8988T (cell line): Measurements from ENCODE around the gene TMTC1.

Source experiments
- DNase-seq: peaks from one replicate; pipeline ENCODE4 v3.0.0; 2011

Gene TMTC1

GRCh38 chr12:29610473-29611170 is 173.1 kb downstream of the TMTC1 start:
- no peak for DNase-seq

- DNase-seq: no peak
Observed at GRCh38 chr12:29609431-29610215, 174.1 kb downstream of the TMTC1 start.

- DNase-seq: no peak
Observed at GRCh38 chr12:29608581-29608980, 175.2 kb downstream of the TMTC1 start.

GRCh38 chr12:29599381-29599780 is 184.4 kb downstream of the TMTC1 start:
- no peak for DNase-seq

DNA sequence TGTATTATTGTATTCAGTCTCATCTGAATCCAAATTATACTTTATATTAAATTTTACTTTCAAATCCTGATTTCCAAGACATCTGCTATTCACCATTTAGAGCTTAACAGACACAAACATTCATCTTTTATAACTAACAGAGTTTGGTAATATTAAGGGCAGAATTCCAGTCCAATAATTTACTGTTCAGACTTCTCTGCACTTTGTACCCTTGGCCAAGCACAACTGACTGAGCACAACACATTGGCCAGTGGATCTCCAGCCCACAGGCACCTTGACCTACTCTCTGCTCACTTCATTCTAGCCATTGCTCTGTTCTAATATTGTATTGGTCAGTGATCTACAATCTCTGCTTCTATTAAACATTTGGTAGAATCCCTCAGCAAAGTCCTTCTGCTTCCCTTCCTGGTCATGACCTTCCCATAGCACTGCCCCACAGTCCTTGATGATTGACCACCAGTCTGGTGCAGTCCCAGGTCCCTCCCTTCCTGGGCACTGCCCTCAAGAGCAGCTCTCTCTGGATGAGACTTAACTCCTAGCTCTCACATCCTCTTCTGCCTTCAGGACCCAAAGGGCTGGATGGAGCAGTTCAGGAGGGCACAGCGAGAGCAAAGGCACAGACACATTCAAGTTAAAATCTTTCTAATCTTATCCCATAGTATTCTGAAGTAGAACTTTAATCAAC is 188.5 kb downstream of the TMTC1 start:
- no peak for DNase-seq

DNA sequence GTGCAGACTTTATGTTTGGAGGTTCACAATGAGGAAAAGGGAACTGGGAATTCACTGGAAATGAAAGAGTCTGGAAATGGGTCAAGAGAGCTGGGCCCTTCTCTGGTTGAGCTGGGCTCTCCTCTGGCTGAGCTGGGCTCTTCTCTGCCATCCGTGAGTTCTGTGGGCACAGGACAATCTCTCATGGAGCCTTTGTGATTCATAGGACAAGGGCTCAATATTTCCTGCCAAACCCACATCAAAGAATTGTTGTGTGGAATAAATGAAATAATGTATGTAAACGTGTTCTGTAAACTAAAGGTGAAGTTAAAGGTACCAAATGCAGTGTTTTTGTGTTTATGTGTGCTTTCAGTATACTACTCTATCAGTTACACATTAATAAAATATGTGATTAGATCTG is 190.7 kb downstream of the TMTC1 start:
- no peak for DNase-seq

- DNase-seq: no peak
Observed at GRCh38 chr12:29591140-29592020, 192.4 kb downstream of the TMTC1 start.

DNA sequence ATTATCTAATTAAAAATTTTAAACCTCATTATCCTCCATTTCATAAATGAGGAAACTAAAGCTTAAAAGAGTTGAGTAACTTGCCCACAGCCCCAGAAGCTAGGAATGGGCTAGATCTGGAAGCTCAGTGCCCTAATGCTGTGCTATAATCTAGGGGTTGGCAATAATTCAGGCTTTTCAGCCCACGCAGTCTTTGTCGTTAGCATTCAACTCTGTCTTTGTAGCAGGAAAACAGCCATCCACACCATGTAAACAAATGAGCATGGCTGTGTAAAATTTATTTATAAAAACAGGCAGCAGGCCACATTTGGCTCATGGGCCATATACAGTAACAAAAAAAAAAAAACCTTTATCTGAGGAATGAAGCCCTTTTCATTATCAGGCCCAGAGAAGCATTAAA is 193.9 kb downstream of the TMTC1 start:
- no peak for DNase-seq

GRCh38 chr12:29589286-29589820 is 194.4 kb downstream of the TMTC1 start:
- no peak for DNase-seq

GRCh38 chr12:29582677-29583272 is 201.0 kb downstream of the TMTC1 start:
- no peak for DNase-seq

DNA sequence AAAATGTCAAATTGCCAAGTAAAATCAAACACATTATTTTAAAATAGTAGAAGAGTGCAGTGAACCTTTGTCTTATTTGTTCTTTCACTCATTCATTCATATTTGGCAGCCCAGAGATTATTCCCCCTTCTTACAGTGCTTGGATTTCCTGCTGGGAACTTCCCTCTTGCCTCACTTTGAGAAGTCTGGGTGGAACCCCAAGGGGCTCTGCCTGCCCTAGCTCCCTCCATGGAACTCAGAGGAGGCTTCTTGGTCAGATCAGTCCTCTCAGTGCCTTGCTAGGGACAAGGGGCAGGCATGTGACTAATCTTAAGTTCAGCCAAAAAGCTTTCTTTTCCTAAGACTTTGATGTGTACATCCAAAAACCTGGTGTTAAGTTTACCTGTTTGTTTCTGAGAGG is 201.6 kb downstream of the TMTC1 start:
- DNase-seq: no peak

- no peak for DNase-seq
Observed at GRCh38 chr12:29581631-29582030, 202.1 kb downstream of the TMTC1 start.

DNA sequence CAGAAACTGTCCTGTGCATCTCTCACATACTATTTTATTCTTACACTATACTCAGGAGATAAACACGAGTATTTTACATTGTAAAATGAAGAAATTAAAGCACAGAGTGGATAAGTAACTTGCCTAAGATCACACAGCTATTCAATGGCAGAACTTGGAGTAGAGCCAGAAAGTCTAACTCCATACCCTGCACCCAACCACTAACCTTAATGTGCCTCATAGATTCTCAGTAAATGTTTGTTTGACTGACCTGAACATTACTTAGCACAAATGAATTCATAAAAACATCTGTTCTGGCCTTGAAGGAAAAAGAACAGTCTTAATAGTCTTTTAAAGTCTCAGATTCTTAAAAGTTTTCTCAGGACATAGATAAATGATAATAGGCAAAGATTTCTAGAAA is 202.8 kb downstream of the TMTC1 start:
- no peak for DNase-seq

- DNase-seq: no peak
Observed at GRCh38 chr12:29578731-29579130, 205.0 kb downstream of the TMTC1 start.

DNA sequence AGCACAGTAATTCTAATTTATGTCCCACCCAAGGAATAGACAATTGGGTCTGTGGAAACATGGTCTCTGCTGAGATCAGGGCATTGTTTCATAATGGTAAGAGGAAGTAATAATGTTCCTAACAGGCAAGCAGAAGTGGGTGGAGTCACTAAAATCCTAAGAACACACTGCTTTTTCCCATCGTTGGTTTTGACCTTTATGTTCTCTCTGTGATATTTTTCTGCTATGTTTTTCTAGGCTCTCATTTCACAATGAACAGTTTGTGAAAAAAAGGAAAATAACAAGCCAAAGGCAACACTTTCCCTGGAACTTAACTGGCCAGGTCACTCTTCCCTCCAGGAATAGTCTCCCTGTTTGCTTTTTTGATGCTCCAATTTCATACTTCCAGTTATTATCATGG is 205.7 kb downstream of the TMTC1 start:
- DNase-seq: no peak

DNA sequence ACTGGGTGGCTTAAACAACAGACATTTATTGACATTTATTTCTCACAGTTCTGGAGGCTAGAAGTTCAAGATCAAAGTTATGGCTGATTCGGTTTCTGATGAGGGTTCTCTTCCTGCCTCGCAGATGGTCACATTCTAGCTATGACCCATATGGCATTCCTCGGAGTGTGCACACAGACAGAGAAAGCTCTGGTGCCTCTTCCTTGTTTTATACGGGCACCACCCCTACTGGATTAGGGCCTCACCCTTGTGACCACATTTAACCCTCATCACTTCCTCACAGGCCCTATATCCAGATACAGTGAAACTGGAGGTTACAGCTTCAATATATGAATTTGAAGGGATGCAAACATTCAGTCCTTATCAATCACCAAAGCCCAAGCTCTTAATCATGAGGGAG is 209.2 kb downstream of the TMTC1 start:
- no peak for DNase-seq

- no peak for DNase-seq
Observed at GRCh38 chr12:29572938-29573337, 210.8 kb downstream of the TMTC1 start.

DNA sequence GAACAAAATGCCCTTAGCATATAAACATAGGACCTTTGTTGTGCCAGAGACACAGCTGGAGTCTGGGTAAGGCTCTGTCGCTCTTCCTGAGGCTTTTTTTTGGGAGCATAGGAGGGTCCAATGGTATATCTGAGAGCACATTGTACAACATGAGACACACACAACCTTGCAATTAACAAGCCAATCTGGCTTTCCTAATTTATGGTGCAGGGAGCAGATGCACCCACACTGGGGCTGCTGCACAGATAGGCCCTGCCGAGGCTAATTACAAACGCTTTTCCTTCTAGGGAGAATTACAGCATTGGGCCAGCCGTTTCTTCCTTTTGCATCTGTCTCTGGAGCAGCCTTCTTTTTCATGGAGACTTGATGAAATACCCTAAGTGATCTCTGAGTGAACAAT is 211.3 kb downstream of the TMTC1 start:
- DNase-seq: no peak

GRCh38 chr12:29569132-29569757 is 214.5 kb downstream of the TMTC1 start:
- DNase-seq: no peak

GRCh38 chr12:29566441-29566840 is 217.3 kb downstream of the TMTC1 start:
- DNase-seq: no peak

DNA sequence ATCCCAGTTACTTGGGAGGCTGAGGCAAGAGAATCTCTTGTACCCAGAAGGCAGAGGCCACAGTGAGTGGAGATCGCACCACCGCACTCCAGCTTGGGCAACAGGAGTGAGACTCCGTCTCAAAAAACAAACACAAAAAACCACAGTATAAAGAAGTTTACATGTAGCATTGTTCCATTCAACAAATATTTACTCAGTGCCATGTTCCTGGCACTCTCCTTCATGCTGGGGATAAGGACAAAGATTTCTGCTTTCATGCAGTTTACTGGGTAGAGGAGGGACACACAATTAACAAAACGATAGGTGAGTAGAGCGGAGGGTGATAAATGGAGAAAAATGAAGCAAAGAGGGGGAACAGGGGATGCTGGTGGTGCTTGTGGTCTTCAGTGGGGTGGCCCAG is 218.0 kb downstream of the TMTC1 start:
- no peak for DNase-seq

GRCh38 chr12:29564925-29565324 is 218.8 kb downstream of the TMTC1 start:
- no peak for DNase-seq
